Urinary bladder (tissue), 4 donors: Measurements from ENCODE around the gene ECSCR. TPM values are rescaled to one million over a fixed set of nuclear protein-coding genes. Genes with fewer than 3 reads are reported as not detected.

Experiments used
- DNase-seq: peaks from one replicate; pipeline ENCODE4 v3.0.0-alpha.2; 2015; ENCODE audit errors: extremely low spot score
- H3K27ac ChIP-seq: one replicate; pipeline ENCODE4 v1.5.1; 2013; ENCODE audit warnings: low read depth, mild to moderate bottlenecking, moderate library complexity
- H3K36me3 ChIP-seq: one replicate; pipeline ENCODE4 v1.6.1; 2013; ENCODE audit warnings: mild to moderate bottlenecking, moderate library complexity; ENCODE audit not compliant: insufficient read depth
- H3K4me1 ChIP-seq: one replicate; pipeline ENCODE4 v1.6.1; 2013; ENCODE audit warnings: mild to moderate bottlenecking, moderate library complexity; ENCODE audit not compliant: insufficient read depth
- H3K4me3 ChIP-seq: one replicate; pipeline ENCODE4 v1.5.1; 2013; ENCODE audit warnings: low read depth, low read length
- WGBS: extraction: QIAGEN DNeasy Blood & Tissue Kit; methylation state at CpG from one replicate; pipeline ENCODE4 v1.1.7; 2013; 5-methylcytosine and 5-hydroxymethylcytosine counted together
- polyA plus RNA-seq: library from polyadenylated mRNA; stranded (reverse); fragments of 200-250 nt; gene quantifications from one replicate; pipeline ENCODE4 v1.2.3, GENCODE V29; 2013
- total RNA-seq: library from RNA; depleted of rRNA; stranded (reverse); fragments of >200 nt; gene quantifications from one replicate; pipeline ENCODE4 v1.2.3, GENCODE V29; 2014
- donor health status: healthy with polysubstance abuse.
- donor health status: healthy.

The ECSCR gene
- total and polyA plus RNA-seq, 2 donors: 23.8 to 51.4 TPM

- WGBS: 83% methylated on average over 1 of the region's 1 CpG
- Histone ChIP-seq H3K27ac (no peak overlapping the region), H3K4me3 (no peak overlapping the region), H3K4me1 (no peaks in the 10 kb centered on the region), H3K36me3 (no peaks in the 10 kb centered on the region)
- no peak for DNase-seq
Observed at GRCh38 chr5:139460455-139460854, 2.1 kb downstream of the ECSCR start.

- Histone ChIP-seq H3K4me1 (no peaks in the 10 kb centered on the region), H3K27ac (no peak overlapping the region), H3K4me3 (no peak overlapping the region), H3K36me3 (no peaks in the 10 kb centered on the region)
- WGBS: 79% methylated on average over 8 of the region's 8 CpGs
- no peak for DNase-seq
Observed at GRCh38 chr5:139459451-139459934, 3.0 kb downstream of the ECSCR start.

- no peak for DNase-seq
- H3K36me3 ChIP-seq: no peaks in the 10 kb centered on the region
- H3K4me3 ChIP-seq: no peak overlapping the region
- no peak overlapping the region for H3K27ac ChIP-seq
- H3K4me1 ChIP-seq: no peaks in the 10 kb centered on the region
- WGBS: 62% methylated on average over 8 of the region's 8 CpGs
Observed at GRCh38 chr5:139458580-139459407, 3.7 kb downstream of the ECSCR start.

GRCh38 chr5:139457653-139458306, 4.8 kb downstream of the ECSCR start:
- no peak for DNase-seq
- 92% methylated on average over 5 of the region's 5 CpGs for WGBS
- Histone ChIP-seq H3K36me3 (no peaks in the 10 kb centered on the region), H3K4me3 (no peak overlapping the region), H3K27ac (no peak overlapping the region), H3K4me1 (no peaks in the 10 kb centered on the region)

GRCh38 chr5:139457241-139457640, 5.3 kb downstream of the ECSCR start:
- H3K4me1 ChIP-seq: no peaks in the 10 kb centered on the region
- H3K36me3 ChIP-seq: no peaks in the 10 kb centered on the region
- no peak overlapping the region for H3K4me3 ChIP-seq
- WGBS: 87% methylated on average over 5 of the region's 5 CpGs
- no peak for DNase-seq
- H3K27ac ChIP-seq: no peak overlapping the region

- H3K4me1 ChIP-seq: no peaks in the 10 kb centered on the region
- H3K27ac ChIP-seq: no peak overlapping the region
- no peaks in the 10 kb centered on the region for H3K36me3 ChIP-seq
- no peak for DNase-seq
- WGBS: 95% methylated on average over 12 of the region's 12 CpGs
- no peak overlapping the region for H3K4me3 ChIP-seq
Observed at GRCh38 chr5:139456776-139457175, 5.8 kb downstream of the ECSCR start.

GRCh38 chr5:139454568-139455290, 7.8 kb downstream of the ECSCR start:
- 82% methylated on average over 11 of the region's 11 CpGs for WGBS
- no peak overlapping the region for H3K27ac ChIP-seq
- no peak overlapping the region for H3K4me3 ChIP-seq
- H3K4me1 ChIP-seq: no peaks in the 10 kb centered on the region
- H3K36me3 ChIP-seq: no peaks in the 10 kb centered on the region
- DNase-seq: no peak

GRCh38 chr5:139453683-139454567, 8.6 kb downstream of the ECSCR start:
- Histone ChIP-seq H3K27ac (peak overlapping the region; percentile 51), H3K4me3 (no peak overlapping the region), H3K4me1 (no peaks in the 10 kb centered on the region), H3K36me3 (no peaks in the 10 kb centered on the region)
- 85% methylated on average over 3 of the region's 3 CpGs for WGBS
- no peak for DNase-seq

- no peak overlapping the region for H3K4me3 ChIP-seq
- no peaks in the 10 kb centered on the region for H3K36me3 ChIP-seq
- WGBS: 80% methylated on average over 3 of the region's 3 CpGs
- no peak overlapping the region for H3K27ac ChIP-seq
- no peak for DNase-seq
- H3K4me1 ChIP-seq: no peaks in the 10 kb centered on the region
Observed at GRCh38 chr5:139451878-139452660, 10.5 kb downstream of the ECSCR start.

GRCh38 chr5:139451176-139451575, 11.4 kb downstream of the ECSCR start:
- Histone ChIP-seq H3K4me1 (no peaks in the 10 kb centered on the region), H3K4me3 (no peak overlapping the region), H3K36me3 (no peaks in the 10 kb centered on the region), H3K27ac (no peak overlapping the region)
- 89% methylated on average over 2 of the region's 2 CpGs for WGBS
- DNase-seq: no peak

- WGBS: 84% methylated on average over 5 of the region's 5 CpGs
- Histone ChIP-seq H3K36me3 (no peaks in the 10 kb centered on the region), H3K27ac (no peak overlapping the region), H3K4me1 (peaks cover 1% of the 10 kb centered on the region), H3K4me3 (no peak overlapping the region)
- no peak for DNase-seq
Observed at GRCh38 chr5:139446956-139447779, 15.4 kb downstream of the ECSCR start.
